Thymus (tissue), 11 donors: ENCODE data around the gene CRIP1. TPM values are rescaled to one million over a fixed set of nuclear protein-coding genes. Genes with fewer than 3 reads are reported as not detected.

Experiments
- DNase-seq, 9 donors: peaks; one replicate each; pipeline ENCODE4 v3.0.0-alpha.2; 2013; ENCODE audit warnings: low spot score in 9 of 9, low read depth in 6 of 9, missing footprints in 1 of 9
- H3K27ac ChIP-seq, 2 donors: one replicate each; pipeline ENCODE4 v1.5.1; 2013; ENCODE audit warnings: control low read depth in 1 of 2, low read depth in 1 of 2, low read length in 1 of 2, mild to moderate bottlenecking in 1 of 2, moderate library complexity in 1 of 2
- H3K27me3 ChIP-seq, 2 donors: one replicate each; pipeline ENCODE4 v1.5.1; 2013; ENCODE audit warnings: low read length in 1 of 2; ENCODE audit not compliant: control insufficient read depth in 2 of 2, insufficient read depth in 1 of 2
- H3K36me3 ChIP-seq, 2 donors: one replicate each; pipeline ENCODE4 v1.5.1; 2013; ENCODE audit warnings: low read length in 1 of 2, mild to moderate bottlenecking in 1 of 2, moderate library complexity in 1 of 2; ENCODE audit not compliant: control insufficient read depth in 2 of 2, insufficient read depth in 2 of 2
- H3K4me1 ChIP-seq, 2 donors: one replicate each; pipeline ENCODE4 v1.5.1; 2013; ENCODE audit warnings: low read length in 2 of 2; ENCODE audit not compliant: control insufficient read depth in 2 of 2, insufficient read depth in 2 of 2
- H3K4me3 ChIP-seq, 2 donors: one replicate each; pipeline ENCODE4 v1.5.1; 2013; ENCODE audit warnings: low read length in 2 of 2, control low read depth in 1 of 2, mild to moderate bottlenecking in 1 of 2
- H3K9me3 ChIP-seq, 2 donors: one replicate each; pipeline ENCODE4 v1.5.1; 2013; ENCODE audit warnings: low read length in 1 of 2, mild to moderate bottlenecking in 1 of 2; ENCODE audit not compliant: control insufficient read depth in 2 of 2, insufficient read depth in 1 of 2
- WGBS: extraction: QIAGEN DNeasy Blood & Tissue Kit; methylation state at CpG from one replicate; pipeline ENCODE4 v1.1.7; 2013; 5-methylcytosine and 5-hydroxymethylcytosine counted together
- polyA plus RNA-seq: library from polyadenylated mRNA; stranded (reverse); fragments of 200-250 nt; gene quantifications from one replicate; pipeline ENCODE4 v1.2.3, GENCODE V29; 2013
- total RNA-seq: library from RNA; stranded (reverse); fragments of 120-200 nt; gene quantifications from one replicate; pipeline ENCODE4 v1.2.4, GENCODE V29; 2013
- donor health status: healthy.

The CRIP1 gene
- total and polyA plus RNA-seq, 2 donors: 108 to 471 TPM

DNA sequence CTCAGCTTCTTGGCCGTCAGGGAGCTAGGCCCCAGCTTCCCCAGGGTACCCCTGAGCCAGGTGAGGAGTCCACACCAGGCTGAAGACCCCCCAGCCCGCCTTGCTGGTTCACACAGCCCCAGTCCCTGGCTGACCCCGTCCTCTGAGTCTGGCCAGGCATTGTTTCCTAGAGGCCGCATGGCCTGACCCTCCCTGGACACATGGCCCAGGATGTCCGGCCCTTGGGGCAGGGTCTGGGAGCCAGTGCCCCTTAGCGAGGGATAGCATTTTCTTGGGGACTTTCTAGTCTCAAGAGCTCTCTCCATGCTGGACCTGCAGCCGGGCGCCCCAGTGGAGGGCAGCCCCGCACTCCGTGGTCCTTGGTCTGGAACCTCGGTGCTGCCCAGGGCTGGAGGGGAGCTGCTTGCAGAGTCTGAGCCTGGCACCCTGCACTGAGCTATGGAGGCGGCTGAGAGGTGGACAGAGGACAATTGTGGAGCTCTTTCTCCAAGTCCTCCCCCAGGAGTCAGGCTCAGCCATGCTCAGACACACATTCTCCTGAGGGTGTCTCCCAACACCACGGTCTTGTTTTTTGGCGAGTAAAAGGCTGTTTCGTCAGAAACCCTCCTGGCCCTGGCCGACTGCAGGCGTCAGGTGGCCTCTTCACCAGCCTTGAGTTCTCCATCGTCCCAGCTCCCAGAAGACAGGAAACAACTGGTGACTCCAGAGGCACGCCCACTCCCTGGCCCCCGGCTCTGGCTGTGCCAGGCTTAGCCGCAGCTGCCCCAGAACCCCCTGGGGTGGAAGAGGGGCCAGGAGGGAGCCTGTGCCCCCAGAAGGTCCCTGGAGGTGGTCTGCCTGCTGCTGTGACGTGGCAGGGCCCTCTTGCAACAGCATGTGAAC lies 29.7 kb upstream of the CRIP1 start:
- no peaks in the 10 kb centered on the region for H3K27me3 ChIP-seq
- DNase-seq: no peak
- H3K27ac ChIP-seq: no peak overlapping the region
- WGBS: 95% methylated on average over 22 of the region's 22 CpGs
- H3K9me3 ChIP-seq: no peaks in the 10 kb centered on the region
- no peaks in the 10 kb centered on the region for H3K4me1 ChIP-seq
- no peak overlapping the region for H3K4me3 ChIP-seq
- peaks cover 67 to 69% of the 10 kb centered on the region in 2 donors for H3K36me3 ChIP-seq

DNA sequence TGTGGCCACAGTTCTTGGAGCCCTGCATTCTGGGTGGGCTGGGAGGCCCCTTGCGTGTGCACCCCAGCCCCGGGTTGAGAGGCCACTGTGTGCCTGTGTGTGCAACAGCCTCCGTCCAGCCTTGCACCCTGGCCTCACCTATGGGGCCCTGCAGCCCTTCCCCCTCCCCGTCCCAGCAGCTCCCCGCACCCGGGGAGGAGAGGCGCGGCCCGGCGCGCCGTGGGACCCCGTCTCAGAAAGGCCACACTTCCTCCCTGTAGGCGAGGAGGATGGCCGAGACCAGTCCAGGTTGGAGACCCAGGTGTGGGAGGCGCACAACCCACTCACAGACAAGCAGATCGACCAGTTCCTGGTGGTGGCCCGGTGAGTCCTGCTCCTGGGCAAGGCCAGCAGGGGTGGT lies 28.7 kb upstream of the CRIP1 start:
- Histone ChIP-seq H3K27me3 (no peaks in the 10 kb centered on the region), H3K9me3 (no peaks in the 10 kb centered on the region), H3K4me1 (no peaks in the 10 kb centered on the region), H3K4me3 (no peak overlapping the region), H3K36me3 (peaks cover 60 to 70% of the 10 kb centered on the region in 2 donors), H3K27ac (no peak overlapping the region)
- WGBS: 93% methylated on average over 18 of the region's 18 CpGs
- DNase-seq: no peak

DNA sequence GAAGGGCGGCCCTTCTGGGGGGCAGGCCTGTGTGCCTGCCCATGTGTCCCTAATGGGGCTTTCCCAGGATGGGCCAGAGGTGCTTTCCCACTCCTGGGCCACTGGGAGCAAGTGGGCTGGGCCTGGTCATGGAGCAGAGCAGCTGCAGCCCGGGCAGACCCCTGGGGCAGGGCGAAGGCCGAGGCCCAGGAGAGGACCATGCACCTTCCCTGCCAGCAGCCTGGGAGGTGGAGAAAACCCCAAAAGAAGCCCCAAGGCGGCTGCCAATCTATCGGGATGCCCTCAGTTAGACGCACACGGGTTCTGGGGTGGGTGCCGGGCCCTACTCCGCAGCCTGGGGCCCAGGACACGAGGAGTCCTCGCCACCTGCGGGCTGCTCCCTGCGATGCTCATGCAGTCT lies 28.1 kb upstream of the CRIP1 start:
- H3K4me3 ChIP-seq: no peak overlapping the region
- no peaks in the 10 kb centered on the region for H3K9me3 ChIP-seq
- whole genome bisulfite sequencing: 91% methylated on average over 14 of the region's 14 CpGs
- no peak for DNase-seq
- no peak overlapping the region for H3K27ac ChIP-seq
- H3K4me1 ChIP-seq: no peaks in the 10 kb centered on the region
- no peaks in the 10 kb centered on the region for H3K27me3 ChIP-seq
- peaks cover 64 to 75% of the 10 kb centered on the region in 2 donors for H3K36me3 ChIP-seq

DNA sequence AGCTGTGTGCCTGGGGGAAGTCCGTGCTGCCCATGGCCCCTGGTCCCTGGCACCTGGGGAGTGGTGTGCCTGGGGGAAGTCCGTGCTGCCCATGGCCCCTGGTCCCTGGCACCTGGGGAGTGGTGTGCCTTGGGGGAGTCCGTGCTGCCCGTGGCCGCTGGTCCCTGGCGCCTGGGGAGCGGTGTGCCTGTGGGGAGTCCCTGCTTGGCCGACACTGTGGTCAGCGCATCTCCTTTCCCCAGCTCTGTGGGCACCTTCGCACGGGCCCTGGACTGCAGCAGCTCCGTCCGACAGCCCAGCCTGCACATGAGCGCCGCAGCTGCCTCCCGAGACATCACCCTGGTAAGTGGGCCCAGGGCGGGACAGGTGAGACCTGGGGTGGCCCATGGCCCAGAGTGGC lies 26.6 kb upstream of the CRIP1 start:
- no peaks in the 10 kb centered on the region for H3K27me3 ChIP-seq
- DNase-seq: no peak

DNA sequence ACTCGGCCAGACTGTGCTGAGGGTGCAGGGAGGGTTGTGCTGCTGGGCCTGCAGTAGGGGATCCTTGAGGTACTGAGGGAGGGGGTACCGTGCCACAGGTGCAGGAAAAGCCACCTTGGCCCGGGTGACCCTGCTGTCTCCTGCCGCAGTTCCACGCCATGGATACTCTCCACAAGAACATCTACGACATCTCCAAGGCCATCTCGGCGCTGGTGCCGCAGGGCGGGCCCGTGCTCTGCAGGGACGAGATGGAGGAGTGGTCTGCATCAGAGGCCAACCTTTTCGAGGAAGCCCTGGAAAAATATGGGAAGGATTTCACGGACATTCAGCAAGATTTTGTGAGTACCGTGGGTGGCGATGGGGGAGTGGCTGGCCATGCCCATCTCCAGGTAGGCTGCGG lies 26.1 kb upstream of the CRIP1 start:
- 97% methylated on average over 17 of the region's 17 CpGs for WGBS
- no peaks in the 10 kb centered on the region for H3K27me3 ChIP-seq
- no peaks in the 10 kb centered on the region for H3K4me1 ChIP-seq
- no peak overlapping the region for H3K27ac ChIP-seq
- no peaks in the 10 kb centered on the region for H3K9me3 ChIP-seq
- no peak overlapping the region for H3K4me3 ChIP-seq
- H3K36me3 ChIP-seq: peaks cover 65 to 80% of the 10 kb centered on the region in 2 donors
- no peak for DNase-seq

More for the DNA sequence above, 26.6 kb upstream of the CRIP1 start:
- no peaks in the 10 kb centered on the region for H3K4me1 ChIP-seq
- no peak overlapping the region for H3K4me3 ChIP-seq
- peaks cover 65 to 80% of the 10 kb centered on the region in 2 donors for H3K36me3 ChIP-seq
- no peaks in the 10 kb centered on the region for H3K9me3 ChIP-seq
- no peak overlapping the region for H3K27ac ChIP-seq
- WGBS: 98% methylated on average over 17 of the region's 17 CpGs

DNA sequence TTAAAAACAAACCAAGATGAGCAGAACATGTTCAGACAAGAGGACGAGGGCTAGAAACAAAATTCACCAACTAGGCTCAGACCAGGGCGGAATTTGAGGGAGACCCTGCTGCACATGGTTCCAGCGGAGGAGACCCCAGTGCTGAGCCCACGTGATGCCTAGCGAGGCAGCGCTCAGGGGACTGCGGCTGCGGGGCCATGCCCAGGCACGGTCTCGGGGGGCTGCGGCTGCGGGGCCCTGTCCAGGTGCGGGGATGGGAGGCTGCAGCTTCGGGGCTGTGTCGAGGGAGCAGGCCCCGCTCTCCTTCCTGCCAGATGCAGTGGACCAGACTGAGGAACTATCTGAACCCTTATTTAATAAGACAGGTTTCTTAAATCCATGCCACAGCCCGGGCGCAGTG lies 24.8 kb upstream of the CRIP1 start:
- WGBS: 94% methylated on average over 18 of the region's 18 CpGs
- no peak for DNase-seq
- peaks cover 53 to 80% of the 10 kb centered on the region in 2 donors for H3K36me3 ChIP-seq
- H3K27ac ChIP-seq: no peak overlapping the region
- H3K4me1 ChIP-seq: no peaks in the 10 kb centered on the region
- no peaks in the 10 kb centered on the region for H3K27me3 ChIP-seq
- H3K4me3 ChIP-seq: no peak overlapping the region
- H3K9me3 ChIP-seq: no peaks in the 10 kb centered on the region

DNA sequence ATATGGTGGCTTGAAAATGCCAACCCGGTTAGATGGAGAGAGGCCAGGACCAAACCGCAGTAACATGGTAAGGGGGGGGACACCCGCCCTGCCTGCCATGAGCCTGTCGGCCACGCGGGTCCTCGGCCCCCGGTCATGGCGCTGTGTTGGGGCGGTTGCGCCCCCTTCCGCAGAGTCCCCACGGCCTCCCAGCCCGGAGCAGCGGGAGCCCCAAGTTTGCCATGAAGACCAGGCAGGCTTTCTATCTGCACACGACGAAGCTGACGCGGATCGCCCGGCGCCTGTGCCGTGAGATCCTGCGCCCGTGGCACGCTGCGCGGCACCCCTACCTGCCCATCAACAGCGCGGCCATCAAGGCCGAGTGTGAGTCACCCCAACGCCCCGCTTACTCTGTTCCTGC lies 22.2 kb upstream of the CRIP1 start:
- Histone ChIP-seq H3K9me3 (no peaks in the 10 kb centered on the region), H3K36me3 (peaks cover 56 to 89% of the 10 kb centered on the region in 2 donors), H3K4me3 (no peak overlapping the region), H3K27me3 (no peaks in the 10 kb centered on the region), H3K27ac (no peak overlapping the region), H3K4me1 (no peaks in the 10 kb centered on the region)
- WGBS: 96% methylated on average over 33 of the region's 33 CpGs
- no peak for DNase-seq

DNA sequence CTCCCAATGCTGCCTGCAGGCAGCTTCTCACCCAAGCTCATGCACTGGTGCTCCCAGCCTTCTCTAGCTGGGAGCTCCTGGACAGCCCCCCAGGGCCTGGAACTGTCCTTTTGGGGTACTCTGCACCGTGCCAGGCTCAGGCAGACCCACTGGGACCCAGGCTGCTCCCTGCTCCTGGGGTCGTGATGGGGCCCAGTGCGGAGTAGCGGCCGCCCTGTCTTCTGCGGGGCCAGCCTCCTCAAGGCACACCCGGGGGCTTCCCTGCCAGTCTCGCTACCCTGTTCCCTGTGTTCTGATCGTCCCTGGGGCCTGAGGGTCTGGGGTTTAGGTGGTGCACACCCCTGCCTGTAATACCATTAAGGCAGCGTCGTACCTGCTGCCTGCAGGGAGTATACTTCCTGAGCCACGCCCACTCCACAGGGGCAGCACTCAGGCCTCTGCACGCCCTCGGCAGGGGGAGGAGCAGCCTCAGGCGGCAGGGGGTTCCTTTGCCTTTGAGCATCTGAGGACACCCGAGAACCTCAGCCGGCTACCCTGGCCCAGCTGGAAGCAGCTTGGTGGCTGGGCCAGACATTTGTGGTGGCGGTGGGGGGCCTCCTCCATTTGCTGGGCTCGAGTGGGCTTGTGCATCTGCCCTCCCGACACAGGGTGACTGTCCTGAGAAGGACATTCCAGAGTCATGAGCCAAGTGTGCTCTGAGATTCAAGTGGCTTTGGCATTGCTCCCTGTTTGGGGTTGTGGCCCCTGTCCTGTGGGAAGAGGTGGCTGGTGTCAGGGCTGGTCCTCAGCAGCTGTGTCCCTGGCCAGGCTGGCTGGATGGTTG lies 21.3 kb upstream of the CRIP1 start:
- no peaks in the 10 kb centered on the region for H3K4me1 ChIP-seq
- DNase-seq: no peak
- WGBS: 96% methylated on average over 20 of the region's 20 CpGs
- H3K27me3 ChIP-seq: no peaks in the 10 kb centered on the region
- no peak overlapping the region for H3K4me3 ChIP-seq
- H3K9me3 ChIP-seq: no peaks in the 10 kb centered on the region
- H3K36me3 ChIP-seq: peaks cover 62 to 92% of the 10 kb centered on the region in 2 donors
- H3K27ac ChIP-seq: peak overlapping the region in 1 of 2 donors; percentile 31
